Measurements from ENCODE around the gene TRAF1. TPM values are rescaled to one million over a fixed set of nuclear protein-coding genes. Genes with fewer than 3 reads are reported as not detected.

The TRAF1 gene
- total and polyA plus RNA-seq, 2 of the 13 experiments (the other 11 are each of a cell fraction or from before 2014, with no cell fraction given) = 0.44 to 1.0 TPM

DNA sequence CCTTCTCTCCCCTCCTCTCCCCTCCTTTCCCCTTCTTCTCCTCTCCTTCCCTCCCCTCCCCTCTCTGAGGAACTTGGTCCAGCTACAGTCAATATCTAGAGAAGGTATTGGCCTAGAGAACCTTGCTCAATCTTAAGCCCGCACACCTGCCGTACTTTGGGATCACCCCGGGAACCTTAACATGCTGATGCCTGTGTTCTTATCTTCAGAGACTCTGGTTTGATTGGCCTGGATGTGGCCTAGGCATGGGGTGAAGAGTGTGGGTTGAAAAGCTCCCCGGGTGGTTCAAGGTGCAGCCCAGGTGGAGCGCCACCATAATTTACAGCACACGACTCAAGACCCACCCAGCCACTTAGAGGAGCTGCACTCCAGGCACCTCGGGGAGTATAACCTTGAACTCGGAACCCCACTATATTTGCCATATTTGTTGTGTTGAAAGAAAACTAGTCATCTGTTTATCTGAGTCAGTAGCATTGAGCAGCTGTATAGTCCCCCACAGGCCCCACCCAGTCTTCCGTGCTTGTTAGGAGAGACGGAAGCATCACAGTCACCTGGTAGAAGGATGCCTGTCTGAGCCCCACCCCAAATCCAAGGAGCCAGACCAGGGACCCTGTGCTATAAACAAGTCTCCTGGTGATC is 35.2 kb downstream of the TRAF1 start (continued):
- TF ChIP-seq, protein P1, sequence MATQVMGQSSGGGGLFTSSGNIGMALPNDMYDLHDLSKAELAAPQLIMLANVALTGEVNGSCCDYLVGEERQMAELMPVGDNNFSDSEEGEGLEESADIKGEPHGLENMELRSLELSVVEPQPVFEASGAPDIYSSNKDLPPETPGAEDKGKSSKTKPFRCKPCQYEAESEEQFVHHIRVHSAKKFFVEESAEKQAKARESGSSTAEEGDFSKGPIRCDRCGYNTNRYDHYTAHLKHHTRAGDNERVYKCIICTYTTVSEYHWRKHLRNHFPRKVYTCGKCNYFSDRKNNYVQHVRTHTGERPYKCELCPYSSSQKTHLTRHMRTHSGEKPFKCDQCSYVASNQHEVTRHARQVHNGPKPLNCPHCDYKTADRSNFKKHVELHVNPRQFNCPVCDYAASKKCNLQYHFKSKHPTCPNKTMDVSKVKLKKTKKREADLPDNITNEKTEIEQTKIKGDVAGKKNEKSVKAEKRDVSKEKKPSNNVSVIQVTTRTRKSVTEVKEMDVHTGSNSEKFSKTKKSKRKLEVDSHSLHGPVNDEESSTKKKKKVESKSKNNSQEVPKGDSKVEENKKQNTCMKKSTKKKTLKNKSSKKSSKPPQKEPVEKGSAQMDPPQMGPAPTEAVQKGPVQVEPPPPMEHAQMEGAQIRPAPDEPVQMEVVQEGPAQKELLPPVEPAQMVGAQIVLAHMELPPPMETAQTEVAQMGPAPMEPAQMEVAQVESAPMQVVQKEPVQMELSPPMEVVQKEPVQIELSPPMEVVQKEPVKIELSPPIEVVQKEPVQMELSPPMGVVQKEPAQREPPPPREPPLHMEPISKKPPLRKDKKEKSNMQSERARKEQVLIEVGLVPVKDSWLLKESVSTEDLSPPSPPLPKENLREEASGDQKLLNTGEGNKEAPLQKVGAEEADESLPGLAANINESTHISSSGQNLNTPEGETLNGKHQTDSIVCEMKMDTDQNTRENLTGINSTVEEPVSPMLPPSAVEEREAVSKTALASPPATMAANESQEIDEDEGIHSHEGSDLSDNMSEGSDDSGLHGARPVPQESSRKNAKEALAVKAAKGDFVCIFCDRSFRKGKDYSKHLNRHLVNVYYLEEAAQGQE (IDR thresholded peaks at IDR 0.05; ENCODE audit: borderline replicate concordance in 1 of 2, low read depth in 1 of 2, low read length in 2 of 2) = no peak
- TF ChIP-seq, protein P2, sequence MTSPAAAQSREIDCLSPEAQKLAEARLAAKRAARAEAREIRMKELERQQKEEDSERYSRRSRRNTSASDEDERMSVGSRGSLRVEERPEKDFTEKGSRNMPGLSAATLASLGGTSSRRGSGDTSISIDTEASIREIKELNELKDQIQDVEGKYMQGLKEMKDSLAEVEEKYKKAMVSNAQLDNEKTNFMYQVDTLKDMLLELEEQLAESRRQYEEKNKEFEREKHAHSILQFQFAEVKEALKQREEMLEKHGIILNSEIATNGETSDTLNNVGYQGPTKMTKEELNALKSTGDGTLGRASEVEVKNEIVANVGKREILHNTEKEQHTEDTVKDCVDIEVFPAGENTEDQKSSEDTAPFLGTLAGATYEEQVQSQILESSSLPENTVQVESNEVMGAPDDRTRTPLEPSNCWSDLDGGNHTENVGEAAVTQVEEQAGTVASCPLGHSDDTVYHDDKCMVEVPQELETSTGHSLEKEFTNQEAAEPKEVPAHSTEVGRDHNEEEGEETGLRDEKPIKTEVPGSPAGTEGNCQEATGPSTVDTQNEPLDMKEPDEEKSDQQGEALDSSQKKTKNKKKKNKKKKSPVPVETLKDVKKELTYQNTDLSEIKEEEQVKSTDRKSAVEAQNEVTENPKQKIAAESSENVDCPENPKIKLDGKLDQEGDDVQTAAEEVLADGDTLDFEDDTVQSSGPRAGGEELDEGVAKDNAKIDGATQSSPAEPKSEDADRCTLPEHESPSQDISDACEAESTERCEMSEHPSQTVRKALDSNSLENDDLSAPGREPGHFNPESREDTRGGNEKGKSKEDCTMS (CRISPR knock-in tag; conservative IDR thresholded peaks at IDR 0.05) = no peak
- TF ChIP-seq, protein P3, sequence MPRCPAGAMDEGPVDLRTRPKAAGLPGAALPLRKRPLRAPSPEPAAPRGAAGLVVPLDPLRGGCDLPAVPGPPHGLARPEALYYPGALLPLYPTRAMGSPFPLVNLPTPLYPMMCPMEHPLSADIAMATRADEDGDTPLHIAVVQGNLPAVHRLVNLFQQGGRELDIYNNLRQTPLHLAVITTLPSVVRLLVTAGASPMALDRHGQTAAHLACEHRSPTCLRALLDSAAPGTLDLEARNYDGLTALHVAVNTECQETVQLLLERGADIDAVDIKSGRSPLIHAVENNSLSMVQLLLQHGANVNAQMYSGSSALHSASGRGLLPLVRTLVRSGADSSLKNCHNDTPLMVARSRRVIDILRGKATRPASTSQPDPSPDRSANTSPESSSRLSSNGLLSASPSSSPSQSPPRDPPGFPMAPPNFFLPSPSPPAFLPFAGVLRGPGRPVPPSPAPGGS (CRISPR knock-in tag; IDR thresholded peaks at IDR 0.05) = no peak
- TF ChIP-seq CENPX (CRISPR knock-in tag; IDR thresholded peaks at IDR 0.05) (no peak), ZNF773 (CRISPR knock-in tag; IDR thresholded peaks at IDR 0.05; ENCODE audit: borderline replicate concordance) (no peak), ZNF564 (CRISPR knock-in tag; IDR thresholded peaks at IDR 0.05) (no peak), MYNN (CRISPR knock-in tag; IDR thresholded peaks at IDR 0.05; ENCODE audit: low read depth) (no peak)
- TF ChIP-seq, protein P4, sequence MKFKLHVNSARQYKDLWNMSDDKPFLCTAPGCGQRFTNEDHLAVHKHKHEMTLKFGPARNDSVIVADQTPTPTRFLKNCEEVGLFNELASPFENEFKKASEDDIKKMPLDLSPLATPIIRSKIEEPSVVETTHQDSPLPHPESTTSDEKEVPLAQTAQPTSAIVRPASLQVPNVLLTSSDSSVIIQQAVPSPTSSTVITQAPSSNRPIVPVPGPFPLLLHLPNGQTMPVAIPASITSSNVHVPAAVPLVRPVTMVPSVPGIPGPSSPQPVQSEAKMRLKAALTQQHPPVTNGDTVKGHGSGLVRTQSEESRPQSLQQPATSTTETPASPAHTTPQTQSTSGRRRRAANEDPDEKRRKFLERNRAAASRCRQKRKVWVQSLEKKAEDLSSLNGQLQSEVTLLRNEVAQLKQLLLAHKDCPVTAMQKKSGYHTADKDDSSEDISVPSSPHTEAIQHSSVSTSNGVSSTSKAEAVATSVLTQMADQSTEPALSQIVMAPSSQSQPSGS (CRISPR knock-in tag; IDR thresholded peaks at IDR 0.05) = no peak
- TF ChIP-seq, protein P5, sequence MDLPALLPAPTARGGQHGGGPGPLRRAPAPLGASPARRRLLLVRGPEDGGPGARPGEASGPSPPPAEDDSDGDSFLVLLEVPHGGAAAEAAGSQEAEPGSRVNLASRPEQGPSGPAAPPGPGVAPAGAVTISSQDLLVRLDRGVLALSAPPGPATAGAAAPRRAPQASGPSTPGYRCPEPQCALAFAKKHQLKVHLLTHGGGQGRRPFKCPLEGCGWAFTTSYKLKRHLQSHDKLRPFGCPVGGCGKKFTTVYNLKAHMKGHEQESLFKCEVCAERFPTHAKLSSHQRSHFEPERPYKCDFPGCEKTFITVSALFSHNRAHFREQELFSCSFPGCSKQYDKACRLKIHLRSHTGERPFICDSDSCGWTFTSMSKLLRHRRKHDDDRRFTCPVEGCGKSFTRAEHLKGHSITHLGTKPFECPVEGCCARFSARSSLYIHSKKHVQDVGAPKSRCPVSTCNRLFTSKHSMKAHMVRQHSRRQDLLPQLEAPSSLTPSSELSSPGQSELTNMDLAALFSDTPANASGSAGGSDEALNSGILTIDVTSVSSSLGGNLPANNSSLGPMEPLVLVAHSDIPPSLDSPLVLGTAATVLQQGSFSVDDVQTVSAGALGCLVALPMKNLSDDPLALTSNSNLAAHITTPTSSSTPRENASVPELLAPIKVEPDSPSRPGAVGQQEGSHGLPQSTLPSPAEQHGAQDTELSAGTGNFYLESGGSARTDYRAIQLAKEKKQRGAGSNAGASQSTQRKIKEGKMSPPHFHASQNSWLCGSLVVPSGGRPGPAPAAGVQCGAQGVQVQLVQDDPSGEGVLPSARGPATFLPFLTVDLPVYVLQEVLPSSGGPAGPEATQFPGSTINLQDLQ (CRISPR knock-in tag; IDR thresholded peaks at IDR 0.05) = no peak

All from HepG2 (cell line).